Mucosa of descending colon (tissue), 3 donors: ENCODE results near the gene TSPAN3. TPM values are rescaled to one million over a fixed set of nuclear protein-coding genes. Genes with fewer than 3 reads are reported as not detected.
A peak's percentile ranks its signal among the peaks of the same experiment; 100 is the strongest.

ENCODE experiments used
- ATAC-seq: fragments of 200-7000 bp; cut with Tn5 transposase; one replicate; pipeline ENCODE4 v1.9.1; 2020; ENCODE audit warnings: mild to moderate bottlenecking, moderate library complexity
- DNase-seq, 3 donors: peaks; one replicate each; pipeline ENCODE4 v3.0.0-alpha.2; 2020
- H3K36me3 ChIP-seq: fragments of 200-600 bp; one replicate; pipeline ENCODE4 v1.8.0; 2021; ENCODE audit warnings: low read depth, mild to moderate bottlenecking
- H3K4me1 ChIP-seq: fragments of 200-600 bp; one replicate; pipeline ENCODE4 v1.8.0; 2021; ENCODE audit warnings: low read depth, mild to moderate bottlenecking
- H3K4me3 ChIP-seq: fragments of 200-600 bp; one replicate; pipeline ENCODE4 v1.8.0; 2021; ENCODE audit warnings: mild to moderate bottlenecking
- H3K9me3 ChIP-seq: fragments of 200-600 bp; one replicate; pipeline ENCODE4 v1.8.0; 2021; ENCODE audit warnings: mild to moderate bottlenecking
- CTCF ChIP-seq: fragments of 200-600 bp; IDR thresholded peaks from one replicate; pipeline ENCODE4 v1.8.0; 2022; ENCODE audit warnings: antibody characterized with exemption, mild to moderate bottlenecking
- intact Hi-C, 2 donors: fragments of 100-400 bp; cut with DNase I in 1 of 2; cut with micrococcal nuclease in 1 of 2; formaldehyde crosslinking; loops; one replicate each; pipeline versions ENCODE4 v1.11.0 to v1.11.1; 2022; cut with DNase I, micrococcal nuclease
- total RNA-seq, 3 donors: library from RNA; stranded (reverse); fragmentation: NEBNext Ultra II Directional in 2 of 3; extraction: Animal tissue kit (Norgen Biotek cat#: 25700) in 2 of 3; gene quantifications; one replicate each; pipeline versions ENCODE4 v1.2.1 to v1.2.4, GENCODE V29; 2021 to 2023
- donor health status: DM: no; HTN: no; CAD: no; lungs with moderate emphysema.
- donor health status: DM: no; HTN: no; CAD: no.
- donor health status: DM: no; HTN: yes; CAD: no.

TSPAN3 gene
- total RNA-seq, 3 donors from 2014 or later, result 419 to 945 (median 666) TPM

- Histone ChIP-seq H3K4me3 (peak overlapping the region; percentile 0), H3K9me3 (no peaks in the 10 kb centered on the region), H3K36me3 (no peaks in the 10 kb centered on the region), H3K4me1 (peaks cover 46% of the 10 kb centered on the region)
- intact Hi-C loops, result no loop called here
- no peak for TF ChIP-seq CTCF
- DNase-seq (peak in 1 of 3 donors; percentile 63), ATAC-seq (peak; percentile 54)
Observed at GRCh38 chr15:77067691-77068367, 3.1 kb downstream of the TSPAN3 start.

- no peak for TF ChIP-seq CTCF
- DNase-seq (peak in 1 of 3 donors; percentile 42), ATAC-seq (peak; percentile 68)
- Histone ChIP-seq H3K4me1 (peaks cover 47% of the 10 kb centered on the region), H3K9me3 (no peaks in the 10 kb centered on the region), H3K36me3 (no peaks in the 10 kb centered on the region), H3K4me3 (peak overlapping the region; percentile 0)
- intact Hi-C loops, result no loop called here
Observed at GRCh38 chr15:77066971-77067690, 3.8 kb downstream of the TSPAN3 start.

GRCh38 chr15:77064539-77065308 lies 6.2 kb downstream of the TSPAN3 start:
- no peaks in the 10 kb centered on the region for H3K9me3 ChIP-seq
- DNase-seq (no peak), ATAC-seq (peak; percentile 24)
- no peak overlapping the region for H3K4me3 ChIP-seq
- intact Hi-C loops, result no loop called here
- H3K4me1 ChIP-seq, result peaks cover 56% of the 10 kb centered on the region
- no peaks in the 10 kb centered on the region for H3K36me3 ChIP-seq
- TF ChIP-seq CTCF, result no peak

- H3K4me3 ChIP-seq, result no peak overlapping the region
- peaks cover 58% of the 10 kb centered on the region for H3K4me1 ChIP-seq
- ATAC-seq (no peak), DNase-seq (no peak)
- intact Hi-C loops, result no loop called here
- H3K36me3 ChIP-seq, result no peaks in the 10 kb centered on the region
- no peaks in the 10 kb centered on the region for H3K9me3 ChIP-seq
- no peak for TF ChIP-seq CTCF
Observed at GRCh38 chr15:77064063-77064462, 6.8 kb downstream of the TSPAN3 start.

GRCh38 chr15:77063249-77063648 lies 7.7 kb downstream of the TSPAN3 start:
- TF ChIP-seq CTCF, result no peak
- intact Hi-C loops, result no loop called here
- H3K9me3 ChIP-seq, result no peaks in the 10 kb centered on the region
- H3K36me3 ChIP-seq, result no peaks in the 10 kb centered on the region
- no peak overlapping the region for H3K4me3 ChIP-seq
- ATAC-seq (no peak), DNase-seq (no peak)
- H3K4me1 ChIP-seq, result peaks cover 54% of the 10 kb centered on the region
